ENCODE data around the gene EDDM3A. TPM values are rescaled to one million over a fixed set of nuclear protein-coding genes. Genes with fewer than 3 reads are reported as not detected.
"Not testable (repeated sequence)": the region's sequence is repeated elsewhere in the genome, so short reads cannot be mapped to it uniquely, and the experiment has no call there.

EDDM3A gene
- total RNA-seq, 2 experiments from 2014 or later: not detected

DNA sequence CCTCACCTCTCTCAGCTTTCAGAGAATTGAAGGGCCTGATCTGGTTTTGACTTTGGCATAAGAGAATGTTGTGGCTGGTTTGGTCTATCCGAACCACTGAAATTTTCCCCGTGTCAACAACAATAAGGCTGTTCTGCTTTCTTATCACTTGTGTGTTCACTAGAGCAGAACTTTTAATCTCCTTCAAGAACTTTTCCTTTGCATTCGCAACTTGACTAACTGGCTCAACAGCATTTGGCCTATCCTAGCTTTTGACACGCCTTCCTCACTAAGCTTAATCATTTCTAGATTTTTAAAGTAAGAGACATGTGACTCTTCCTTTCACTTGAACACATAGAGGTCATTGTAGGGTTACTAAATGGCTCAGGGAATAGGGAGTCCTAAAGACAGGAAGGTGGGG lies 25.9 kb upstream of the EDDM3A start:
- H3K27me3 Mint-ChIP-seq: peaks cover 22% of the 10 kb centered on the region
- no peak overlapping the region for H3K4me3 Mint-ChIP-seq
- DNase-seq (no peak), ATAC-seq (ENCODE audit: low read depth) (no peak)
- no peak overlapping the region for H3K27ac Mint-ChIP-seq
- POLR2A ChIA-PET: no interaction called here
- H3K4me1 Mint-ChIP-seq: no peaks in the 10 kb centered on the region
- H3K9me3 Mint-ChIP-seq: no peaks in the 10 kb centered on the region
- no peaks in the 10 kb centered on the region for H3K36me3 Mint-ChIP-seq

DNA sequence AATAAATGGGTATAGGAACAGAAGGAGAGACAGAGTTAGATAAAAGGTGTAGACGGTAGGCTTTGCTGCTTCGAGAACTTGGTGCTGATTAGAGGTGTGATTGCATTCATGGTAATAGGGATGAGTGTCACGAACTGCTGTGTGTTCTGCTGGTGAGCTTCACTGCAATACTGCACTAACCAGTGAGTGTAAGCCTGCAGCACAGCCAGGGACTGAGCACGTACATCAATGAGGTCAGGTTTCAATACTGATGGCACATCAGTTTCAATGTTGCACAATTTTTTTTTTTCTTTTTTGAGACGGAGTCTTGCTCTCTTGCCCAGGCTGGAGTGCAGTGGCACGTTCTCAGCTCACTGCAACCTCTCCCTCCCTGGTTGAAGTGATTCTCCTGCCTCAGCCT lies 24.9 kb upstream of the EDDM3A start:
- no peaks in the 10 kb centered on the region for H3K9me3 Mint-ChIP-seq
- H3K4me1 Mint-ChIP-seq: no peaks in the 10 kb centered on the region
- no peaks in the 10 kb centered on the region for H3K36me3 Mint-ChIP-seq
- DNase-seq (no peak), ATAC-seq (ENCODE audit: low read depth) (no peak)
- peaks cover 28% of the 10 kb centered on the region for H3K27me3 Mint-ChIP-seq
- POLR2A ChIA-PET: no interaction called here
- H3K4me3 Mint-ChIP-seq: no peak overlapping the region
- H3K27ac Mint-ChIP-seq: no peak overlapping the region

DNA sequence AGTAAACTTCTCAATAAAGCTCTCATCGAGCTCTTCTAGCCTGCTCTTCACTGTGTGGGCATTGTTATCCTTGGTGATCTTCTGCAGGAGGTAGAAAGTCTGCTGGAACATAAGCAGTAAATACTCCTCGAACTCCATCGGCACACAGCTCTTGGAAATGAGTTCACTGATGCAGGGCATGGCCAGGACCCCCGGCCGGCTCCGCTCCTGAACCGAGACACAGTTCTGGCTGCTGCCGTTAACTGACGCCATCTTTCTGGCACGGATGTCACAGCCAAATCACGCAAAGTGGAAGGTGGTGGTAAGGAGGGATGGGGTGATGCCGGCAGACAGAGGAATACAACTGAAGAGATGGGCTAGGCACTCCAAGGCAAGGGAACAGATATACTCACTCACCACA lies 23.7 kb upstream of the EDDM3A start:
- POLR2A ChIA-PET: no interaction called here
- Mint-ChIP-seq H3K27ac (no peak overlapping the region), H3K27me3 (peaks cover 36% of the 10 kb centered on the region), H3K9me3 (no peaks in the 10 kb centered on the region), H3K4me1 (no peaks in the 10 kb centered on the region), H3K4me3 (no peak overlapping the region), H3K36me3 (no peaks in the 10 kb centered on the region)
- no peak for DNase-seq
- ATAC-seq (ENCODE audit: low read depth): no peak

DNA sequence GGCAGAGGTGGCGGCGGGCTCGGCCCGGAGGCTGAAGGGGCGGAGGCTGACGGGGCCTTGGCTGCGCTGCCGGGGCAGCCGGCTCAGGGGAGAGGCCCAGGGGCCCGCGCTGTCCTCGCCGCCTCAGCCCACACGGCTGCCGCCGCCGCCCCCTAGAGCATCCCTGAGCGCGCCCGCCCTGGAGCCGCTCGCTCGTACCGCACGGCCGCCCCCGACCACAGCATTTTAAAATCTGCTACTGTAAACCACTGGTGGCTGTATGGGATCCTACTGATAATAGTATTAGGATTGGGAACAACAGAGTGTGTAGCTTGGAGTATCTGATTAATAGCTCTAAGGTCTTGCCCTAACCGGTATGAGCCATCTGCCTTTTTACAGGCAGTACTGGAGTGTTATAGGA lies 22.2 kb upstream of the EDDM3A start:
- no peaks in the 10 kb centered on the region for H3K4me1 Mint-ChIP-seq
- H3K27ac Mint-ChIP-seq: no peak overlapping the region
- no peaks in the 10 kb centered on the region for H3K36me3 Mint-ChIP-seq
- no peak for ATAC-seq (ENCODE audit: low read depth)
- H3K27me3 Mint-ChIP-seq: peaks cover 46% of the 10 kb centered on the region
- no peak overlapping the region for H3K4me3 Mint-ChIP-seq
- POLR2A ChIA-PET: no interaction called here
- no peaks in the 10 kb centered on the region for H3K9me3 Mint-ChIP-seq
- no peak for DNase-seq

DNA sequence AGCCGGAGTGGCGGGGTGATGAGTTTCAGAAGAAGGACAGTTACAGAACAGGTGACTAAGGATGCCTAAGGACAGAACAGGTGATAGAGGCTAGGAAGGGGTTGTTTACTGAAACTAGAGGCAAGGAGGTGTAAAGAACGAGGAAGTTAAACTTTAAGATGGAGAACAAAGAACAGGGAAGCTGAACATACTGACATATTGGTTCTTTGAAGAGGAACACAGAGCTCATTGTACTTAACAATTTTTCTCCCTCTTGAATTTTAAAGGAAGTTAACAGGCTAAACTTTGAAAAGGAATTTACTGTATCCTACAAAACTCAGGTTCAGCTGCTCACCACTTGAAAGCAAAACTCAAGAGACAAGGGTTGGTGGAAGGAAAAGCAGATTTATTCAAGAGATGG lies 19.6 kb upstream of the EDDM3A start:
- peaks cover 52% of the 10 kb centered on the region for H3K27me3 Mint-ChIP-seq

DNA sequence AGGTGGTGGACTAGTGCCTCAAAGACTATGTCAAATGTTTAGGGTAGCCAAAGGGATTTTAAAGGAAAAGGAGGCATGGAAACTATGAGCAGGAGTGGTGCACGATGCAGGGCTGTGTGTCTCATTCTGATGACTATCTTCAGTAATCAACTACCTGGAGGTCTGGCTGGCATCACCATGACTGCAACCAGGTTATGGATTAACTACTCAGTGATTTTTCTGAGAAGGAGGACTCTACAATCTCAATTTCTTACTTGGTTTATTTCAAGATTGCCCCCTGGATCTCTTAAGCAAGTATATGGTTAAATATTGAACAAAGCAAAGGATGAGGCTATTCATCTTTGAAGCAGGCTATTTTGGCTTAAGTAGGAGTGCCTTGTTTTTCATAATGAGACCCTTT lies 19.2 kb upstream of the EDDM3A start:
- no peak for DNase-seq
- no peaks in the 10 kb centered on the region for H3K36me3 Mint-ChIP-seq
- ATAC-seq (ENCODE audit: low read depth): no peak
- H3K9me3 Mint-ChIP-seq: no peaks in the 10 kb centered on the region
- no peak overlapping the region for H3K4me3 Mint-ChIP-seq
- no peaks in the 10 kb centered on the region for H3K4me1 Mint-ChIP-seq
- POLR2A ChIA-PET: no interaction called here
- peaks cover 49% of the 10 kb centered on the region for H3K27me3 Mint-ChIP-seq
- no peak overlapping the region for H3K27ac Mint-ChIP-seq

More for the DNA sequence above, 19.6 kb upstream of the EDDM3A start:
- ATAC-seq (ENCODE audit: low read depth); H3K4me3 Mint-ChIP-seq; H3K4me1 Mint-ChIP-seq; POLR2A ChIA-PET; H3K9me3 Mint-ChIP-seq; H3K27ac Mint-ChIP-seq; H3K36me3 Mint-ChIP-seq; DNase-seq: not testable (repeated sequence)

DNA sequence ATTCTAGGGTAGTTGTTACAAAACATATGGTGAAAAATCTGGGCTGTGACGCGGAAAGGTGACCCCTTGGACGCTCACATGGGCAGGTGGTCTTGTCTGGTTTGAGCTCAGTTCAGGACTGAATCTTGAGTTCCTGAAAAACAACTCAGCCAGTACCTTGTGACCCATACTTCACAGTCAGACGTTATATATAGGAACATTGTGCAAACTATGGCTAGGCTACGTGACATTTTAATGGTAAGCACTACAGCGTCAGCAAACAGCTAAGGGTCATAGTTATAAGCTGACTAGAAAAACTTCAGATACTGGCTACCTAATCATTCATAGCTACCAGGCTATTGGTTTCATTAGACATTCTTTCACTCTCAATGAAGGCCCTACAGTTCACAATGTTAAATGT lies 14.8 kb upstream of the EDDM3A start:
- ATAC-seq (ENCODE audit: low read depth): no peak
- H3K36me3 Mint-ChIP-seq: no peaks in the 10 kb centered on the region
- POLR2A ChIA-PET: no interaction called here
- no peak for DNase-seq
- no peaks in the 10 kb centered on the region for H3K4me1 Mint-ChIP-seq
- no peaks in the 10 kb centered on the region for H3K9me3 Mint-ChIP-seq
- H3K4me3 Mint-ChIP-seq: no peak overlapping the region
- peaks cover 24% of the 10 kb centered on the region for H3K27me3 Mint-ChIP-seq
- no peak overlapping the region for H3K27ac Mint-ChIP-seq

DNA sequence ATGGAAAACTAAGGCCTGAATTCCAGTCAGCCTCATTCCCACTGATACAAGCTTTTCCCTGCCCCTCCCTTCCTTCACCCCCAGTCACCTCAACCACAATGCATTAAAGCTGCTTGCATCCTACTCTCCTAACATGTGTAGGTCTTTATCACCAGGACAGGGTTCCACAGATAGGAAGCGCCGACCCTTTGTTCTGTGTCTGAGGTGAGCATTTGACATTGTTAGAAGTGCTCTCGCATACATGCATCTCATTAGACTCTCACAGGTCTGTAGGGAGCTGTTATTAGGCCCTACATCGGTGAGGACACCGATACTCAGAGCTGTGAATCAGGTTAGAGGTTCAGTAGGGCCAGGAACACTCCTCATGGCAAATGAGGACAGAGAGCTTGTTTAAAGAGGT lies 13.2 kb upstream of the EDDM3A start:
- Mint-ChIP-seq H3K27me3 (peaks cover 13% of the 10 kb centered on the region), H3K4me3 (no peak overlapping the region), H3K36me3 (no peaks in the 10 kb centered on the region), H3K4me1 (no peaks in the 10 kb centered on the region), H3K27ac (no peak overlapping the region), H3K9me3 (no peaks in the 10 kb centered on the region)
- POLR2A ChIA-PET: no interaction called here
- DNase-seq: no peak
- ATAC-seq (ENCODE audit: low read depth): no peak

DNA sequence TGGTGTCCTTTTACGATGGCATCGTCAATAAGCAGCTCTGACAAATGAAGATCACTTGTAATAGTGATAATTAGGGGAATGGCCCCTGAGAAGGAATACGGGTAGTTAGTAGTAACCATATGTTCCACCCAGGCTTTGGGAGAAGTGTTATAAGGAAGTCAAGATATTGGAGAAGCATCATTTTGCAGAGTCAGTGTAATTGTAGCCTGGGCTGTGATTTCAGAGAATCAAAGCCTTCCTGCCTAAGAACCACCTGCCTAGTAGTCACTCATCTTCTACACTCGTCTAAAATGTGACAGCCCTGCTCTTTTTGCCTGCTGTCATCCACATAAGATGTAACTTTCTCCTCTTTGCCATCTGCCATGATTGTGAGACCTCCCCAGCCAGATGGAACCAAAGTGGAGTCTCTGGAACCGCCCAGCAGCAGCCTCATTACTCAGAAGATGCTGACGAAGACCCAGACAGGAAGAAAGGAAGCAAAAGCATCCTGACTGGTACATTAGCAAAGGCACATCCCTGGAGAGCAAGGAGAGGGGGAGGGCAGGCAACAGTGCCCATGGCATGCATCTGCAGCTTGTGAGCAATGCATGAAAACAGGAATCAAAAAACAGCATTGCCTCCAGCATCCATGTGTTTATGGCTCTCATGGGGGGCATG lies 12.6 kb upstream of the EDDM3A start:
- POLR2A ChIA-PET: no interaction called here
- no peaks in the 10 kb centered on the region for H3K4me1 Mint-ChIP-seq
- H3K9me3 Mint-ChIP-seq: no peaks in the 10 kb centered on the region

DNA sequence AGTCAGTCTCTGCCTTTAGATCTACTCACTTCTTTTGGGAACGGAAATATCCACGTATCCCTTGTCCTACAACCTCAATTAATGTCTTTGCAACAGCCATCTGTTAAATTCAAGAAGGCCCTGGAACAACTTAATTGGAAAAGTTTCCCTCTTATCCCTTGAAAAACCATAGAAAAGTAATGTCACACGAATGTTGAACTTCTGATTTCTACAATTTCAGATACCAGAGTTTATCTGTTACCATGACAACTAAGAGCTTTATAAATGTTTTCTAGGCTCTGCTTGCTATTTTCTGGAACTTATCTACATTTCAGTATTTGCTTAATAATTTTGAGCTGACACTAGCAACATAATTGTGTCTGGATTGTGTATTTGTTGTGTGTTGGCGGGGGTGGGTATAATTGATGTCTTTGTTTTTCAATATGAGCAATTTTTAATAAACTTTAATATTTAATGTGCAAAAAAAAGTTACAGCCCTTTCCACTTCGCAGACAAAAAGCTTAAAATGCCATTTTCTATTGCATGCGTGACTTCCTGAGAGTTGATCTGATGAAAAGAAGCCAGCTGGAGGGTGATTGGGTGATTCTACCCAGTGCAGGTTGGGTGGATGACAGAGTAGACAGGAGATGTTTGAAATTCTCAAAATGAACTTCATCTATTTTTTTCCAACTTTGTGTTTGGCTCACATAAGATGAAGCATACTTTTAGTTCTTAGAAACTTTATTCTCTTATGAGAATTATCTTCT lies 11.8 kb upstream of the EDDM3A start:
- Mint-ChIP-seq H3K27me3 (peaks cover 4% of the 10 kb centered on the region), H3K36me3 (no peaks in the 10 kb centered on the region), H3K9me3 (no peaks in the 10 kb centered on the region), H3K4me1 (no peaks in the 10 kb centered on the region), H3K4me3 (no peak overlapping the region), H3K27ac (no peak overlapping the region)
- ATAC-seq (ENCODE audit: low read depth) (no peak), DNase-seq (no peak)
- POLR2A ChIA-PET: no interaction called here

More for the DNA sequence above, 12.6 kb upstream of the EDDM3A start:
- H3K4me3 Mint-ChIP-seq: no peak overlapping the region
- no peaks in the 10 kb centered on the region for H3K36me3 Mint-ChIP-seq
- H3K27ac Mint-ChIP-seq: no peak overlapping the region
- DNase-seq (no peak), ATAC-seq (ENCODE audit: low read depth) (no peak)
- H3K27me3 Mint-ChIP-seq: peaks cover 8% of the 10 kb centered on the region

DNA sequence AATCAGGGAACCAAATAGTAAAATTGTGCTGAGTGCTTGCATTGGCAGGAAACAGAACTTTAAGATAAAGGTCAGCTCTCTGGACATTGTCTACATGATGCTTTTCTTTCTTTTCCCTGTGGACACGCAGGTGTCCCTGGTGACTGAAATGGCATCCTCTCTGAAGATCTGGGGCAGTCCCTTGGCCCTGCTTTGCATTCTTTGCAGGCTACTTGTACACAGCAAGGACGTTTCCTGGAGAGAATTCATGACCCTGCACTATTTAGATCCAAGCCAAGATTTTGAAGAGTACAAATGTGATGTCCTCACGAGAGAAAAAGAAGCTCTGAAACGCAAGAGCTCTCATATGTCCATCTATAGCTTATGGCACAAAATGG lies 11.3 kb upstream of the EDDM3A start:
- POLR2A ChIA-PET: no interaction called here
- no peaks in the 10 kb centered on the region for H3K36me3 Mint-ChIP-seq

DNA sequence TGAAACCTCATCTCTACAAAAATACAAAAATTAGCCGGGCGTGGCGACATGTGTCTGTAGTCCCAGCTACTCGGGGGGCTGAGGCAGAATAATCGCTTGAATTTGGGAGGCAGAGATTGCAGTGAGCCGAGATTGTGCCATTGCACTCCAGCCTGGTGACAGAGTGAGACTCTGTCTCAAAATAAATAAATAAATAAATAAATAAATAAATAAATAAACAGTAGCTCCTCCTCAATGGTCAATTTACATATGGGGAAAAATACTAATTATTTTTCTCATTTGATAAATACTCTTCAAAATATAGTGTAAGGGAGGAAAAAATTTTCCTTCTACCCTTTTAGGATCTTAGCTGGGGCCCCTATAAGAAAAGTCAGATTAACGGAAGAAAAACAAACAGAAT lies 7.4 kb upstream of the EDDM3A start:
- not testable (repeated sequence) for H3K9me3 Mint-ChIP-seq, H3K27me3 Mint-ChIP-seq, H3K36me3 Mint-ChIP-seq

More for the DNA sequence above, 11.3 kb upstream of the EDDM3A start:
- peaks cover 4% of the 10 kb centered on the region for H3K27me3 Mint-ChIP-seq
- H3K4me1 Mint-ChIP-seq: no peaks in the 10 kb centered on the region
- H3K27ac Mint-ChIP-seq: no peak overlapping the region
- ATAC-seq (ENCODE audit: low read depth) (no peak), DNase-seq (no peak)
- H3K4me3 Mint-ChIP-seq: no peak overlapping the region
- H3K9me3 Mint-ChIP-seq: no peaks in the 10 kb centered on the region

DNA sequence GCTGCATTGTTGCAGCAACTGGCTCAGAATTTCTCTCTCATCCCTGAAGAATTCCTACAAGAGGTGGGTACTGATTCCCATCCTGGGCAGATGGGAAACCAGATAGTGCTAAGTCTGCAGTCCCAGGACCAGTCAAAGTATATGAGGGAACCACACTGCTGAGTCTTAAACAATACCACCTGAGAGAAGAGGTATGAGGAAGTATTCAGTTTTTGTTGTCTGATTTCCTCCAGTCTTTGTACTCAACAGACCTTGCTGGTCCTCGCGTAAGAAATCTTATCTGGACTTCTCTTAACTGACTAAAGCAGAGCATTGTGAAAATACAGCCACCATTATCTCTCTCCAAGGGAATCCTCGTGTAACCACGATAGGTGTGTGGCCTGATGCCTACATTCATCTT lies 3.6 kb upstream of the EDDM3A start:
- peaks cover 1% of the 10 kb centered on the region for H3K27me3 Mint-ChIP-seq
- no peak overlapping the region for H3K27ac Mint-ChIP-seq
- no peak for DNase-seq
- H3K36me3 Mint-ChIP-seq: no peaks in the 10 kb centered on the region
- H3K4me1 Mint-ChIP-seq: no peaks in the 10 kb centered on the region
- POLR2A ChIA-PET: no interaction called here
- no peak overlapping the region for H3K4me3 Mint-ChIP-seq
- no peaks in the 10 kb centered on the region for H3K9me3 Mint-ChIP-seq
- ATAC-seq (ENCODE audit: low read depth): no peak

More for the DNA sequence above, 7.4 kb upstream of the EDDM3A start:
- DNase-seq; POLR2A ChIA-PET; H3K4me3 Mint-ChIP-seq; H3K27ac Mint-ChIP-seq; ATAC-seq (ENCODE audit: low read depth); H3K4me1 Mint-ChIP-seq: not testable (repeated sequence)

DNA sequence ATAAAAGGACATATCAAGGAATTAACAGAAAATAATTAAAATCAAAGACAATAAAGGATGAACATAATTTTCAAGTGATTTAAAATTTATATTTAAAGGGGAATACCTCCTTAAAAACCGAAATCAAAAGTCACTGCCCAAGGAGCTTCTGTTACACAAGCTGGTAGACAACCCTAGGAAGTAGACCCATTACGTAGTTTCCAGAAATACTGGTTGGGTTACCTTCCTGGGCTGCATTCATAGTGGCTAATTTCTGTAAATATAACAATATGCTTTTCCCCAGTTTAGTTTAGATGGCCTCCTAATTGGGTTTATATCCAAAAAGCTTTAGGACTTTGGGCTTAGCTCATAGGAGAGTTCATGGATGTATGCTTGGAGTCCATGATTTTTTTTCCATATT lies 2.1 kb upstream of the EDDM3A start:
- H3K27ac Mint-ChIP-seq: no peak overlapping the region
- no peak overlapping the region for H3K4me3 Mint-ChIP-seq
- POLR2A ChIA-PET: no interaction called here
- peaks cover 1% of the 10 kb centered on the region for H3K27me3 Mint-ChIP-seq
- H3K36me3 Mint-ChIP-seq: no peaks in the 10 kb centered on the region
- no peaks in the 10 kb centered on the region for H3K9me3 Mint-ChIP-seq
- no peaks in the 10 kb centered on the region for H3K4me1 Mint-ChIP-seq
- no peak for ATAC-seq (ENCODE audit: low read depth)
- DNase-seq: no peak

Data from activated naive CD8-positive, alpha-beta T cell treated with anti-CD3 and anti-CD28 coated beads, Interleukin-2, amount 10 ng/mL, durations not matched to agents 7 days and 5 days (primary cell).